GM23338 (cell line): ENCODE results near the gene TAF1L. TPM values are rescaled to one million over a fixed set of nuclear protein-coding genes. Genes with fewer than 3 reads are reported as not detected.

Experiments used
- ATAC-seq: fragments of 200-7000 bp; cut with Tn5 transposase; 3 replicates; pipeline ENCODE4 v1.9.1; 2020
- DNase-seq: peaks from one replicate; pipeline ENCODE4 v3.0.0-alpha.2; 2015; ENCODE audit warnings: low spot score
- H2AFZ ChIP-seq: fragments of 200-600 bp; sonication (generic); 2 replicates; pipeline ENCODE4 v1.8.0; 2016; ENCODE audit warnings: antibody characterized with exemption, mild to moderate bottlenecking, moderate library complexity
- H3F3A ChIP-seq: fragments of 200-600 bp; sonication (generic); replicated peaks from 2 replicates; pipeline ENCODE4 v1.8.0; 2017; ENCODE audit warnings: antibody characterized with exemption, mixed run types, low read depth
- H3K27ac ChIP-seq: fragments of 200-600 bp; sonication (generic); 2 replicates; pipeline ENCODE4 v1.6.1; 2016; ENCODE audit warnings: low read depth
- H3K27me3 ChIP-seq: fragments of 200-600 bp; sonication (generic); 2 replicates; pipeline ENCODE4 v1.8.0; 2016; ENCODE audit warnings: mild to moderate bottlenecking, mixed run types, moderate library complexity; ENCODE audit not compliant: insufficient read depth
- H3K36me3 ChIP-seq: fragments of 200-600 bp; sonication (generic); 2 replicates; pipeline ENCODE4 v1.8.0; 2016; ENCODE audit warnings: mild to moderate bottlenecking; ENCODE audit not compliant: insufficient read depth
- H3K4me1 ChIP-seq: fragments of 200-600 bp; sonication (generic); 2 replicates; pipeline ENCODE4 v1.8.0; 2016; ENCODE audit warnings: mild to moderate bottlenecking, moderate library complexity; ENCODE audit not compliant: insufficient read depth
- H3K4me2 ChIP-seq: fragments of 200-600 bp; sonication (generic); 2 replicates; pipeline ENCODE4 v1.7.1; 2017; ENCODE audit warnings: mixed run types
- H3K4me3 ChIP-seq: fragments of 200-600 bp; sonication (generic); 2 replicates; pipeline ENCODE4 v1.6.1; 2016; ENCODE audit warnings: mixed run types
- H3K79me2 ChIP-seq: fragments of 200-600 bp; sonication (generic); replicated peaks from 2 replicates; pipeline ENCODE4 v1.8.0; 2017; ENCODE audit warnings: mild to moderate bottlenecking; ENCODE audit not compliant: insufficient read depth
- H3K9me2 ChIP-seq: fragments of 200-600 bp; sonication (generic); 2 replicates; pipeline ENCODE4 v1.8.0; 2017; ENCODE audit not compliant: insufficient read depth
- H4K20me1 ChIP-seq: fragments of 200-600 bp; sonication (generic); replicated peaks from 2 replicates; pipeline ENCODE4 v1.8.0; 2017; ENCODE audit warnings: mild to moderate bottlenecking; ENCODE audit not compliant: insufficient read depth
- H3K27ac Mint-ChIP-seq: 2 replicates; pipeline ENCODE4 v1.8.0; 2020; ENCODE audit warnings: inconsistent platforms, mild to moderate bottlenecking, moderate library complexity, mixed read lengths
- H3K27me3 Mint-ChIP-seq: 3 replicates; pipeline ENCODE4 v1.8.0; 2022; ENCODE audit warnings: low read depth, mild to moderate bottlenecking, moderate library complexity, mixed read lengths, inconsistent platforms; ENCODE audit not compliant: insufficient read depth, poor library complexity
- H3K36me3 Mint-ChIP-seq: 3 replicates; pipeline ENCODE4 v1.8.0; 2021; ENCODE audit warnings: low read depth, mild to moderate bottlenecking, inconsistent platforms, moderate library complexity, mixed read lengths
- H3K4me1 Mint-ChIP-seq: 3 replicates; pipeline ENCODE4 v1.8.0; 2020; ENCODE audit warnings: mild to moderate bottlenecking, inconsistent platforms, mixed read lengths
- H3K4me3 Mint-ChIP-seq: 3 replicates; pipeline ENCODE4 v1.8.0; 2021; ENCODE audit warnings: moderate library complexity, mild to moderate bottlenecking, inconsistent platforms, mixed read lengths
- H3K9me3 Mint-ChIP-seq: 3 replicates; pipeline ENCODE4 v1.8.0; 2020; ENCODE audit warnings: moderate library complexity, mild to moderate bottlenecking, inconsistent platforms, mixed read lengths
- JUNB ChIP-seq: IDR thresholded peaks from one replicate; pipeline ENCODE4 v1.6.1; 2016; ENCODE audit warnings: antibody characterized with exemption; ENCODE audit not compliant: unreplicated experiment
- NANOG ChIP-seq: IDR thresholded peaks from 2 replicates; pipeline ENCODE4 v1.6.1; 2016; ENCODE audit warnings: antibody characterized with exemption, borderline replicate concordance
- POLR2AphosphoS5 ChIP-seq: IDR thresholded peaks from 2 replicates; pipeline ENCODE4 v1.6.1; 2016; ENCODE audit warnings: antibody characterized with exemption, low read depth
- ZNF114 ChIP-seq: fragments of 250-450 bp; sonication (Bioruptor Pico); IDR thresholded peaks from 2 replicates; pipeline ENCODE4 v1.5.0; 2020; ENCODE audit warnings: mild to moderate bottlenecking, moderate library complexity
- ZNF462 ChIP-seq: fragments of 250-450 bp; sonication (Bioruptor Pico); IDR thresholded peaks from 2 replicates; pipeline ENCODE4 v1.5.0; 2020; ENCODE audit warnings: mild to moderate bottlenecking, moderate library complexity
- polyA plus RNA-seq: library from polyadenylated mRNA; unstranded; fragments of >200 nt; fragmentation: Nextera tagmentation; extraction: Ambion mirVana; gene quantifications from 2 replicates; pipeline ENCODE4 v1.2.1, GENCODE V29; 2016
- total RNA-seq: library from RNA; depleted of rRNA; stranded (reverse); fragments of >200 nt; shearing (Covaris generic); gene quantifications from 2 replicates; pipeline ENCODE4 v1.2.3, GENCODE V29; 2014
- TF ChIP-seq, protein P1 (sequence below): IDR thresholded peaks from 2 replicates; pipeline ENCODE4 v1.6.1; 2016; ENCODE audit warnings: antibody characterized with exemption
- TF ChIP-seq, protein P2 (sequence below): IDR thresholded peaks from one replicate; pipeline ENCODE4 v1.6.1; 2018; ENCODE audit warnings: antibody characterized with exemption; ENCODE audit not compliant: unreplicated experiment
- TF ChIP-seq, protein P3 (sequence below), 2 experiments: fragments of 200-600 bp in 1 of 2; sonication (generic) in 1 of 2; conservative IDR thresholded peaks; 2 replicates each; pipeline versions ENCODE4 v1.5.1 to v1.6.1; 2016 to 2017; ENCODE audit warnings: antibody characterized with exemption in 2 of 2, low read depth in 2 of 2, mild to moderate bottlenecking in 2 of 2, moderate library complexity in 1 of 2

Gene TAF1L
- total and polyA plus RNA-seq, 2 experiments from 2014 or later = 0.07 TPM; not detected in 1

DNA sequence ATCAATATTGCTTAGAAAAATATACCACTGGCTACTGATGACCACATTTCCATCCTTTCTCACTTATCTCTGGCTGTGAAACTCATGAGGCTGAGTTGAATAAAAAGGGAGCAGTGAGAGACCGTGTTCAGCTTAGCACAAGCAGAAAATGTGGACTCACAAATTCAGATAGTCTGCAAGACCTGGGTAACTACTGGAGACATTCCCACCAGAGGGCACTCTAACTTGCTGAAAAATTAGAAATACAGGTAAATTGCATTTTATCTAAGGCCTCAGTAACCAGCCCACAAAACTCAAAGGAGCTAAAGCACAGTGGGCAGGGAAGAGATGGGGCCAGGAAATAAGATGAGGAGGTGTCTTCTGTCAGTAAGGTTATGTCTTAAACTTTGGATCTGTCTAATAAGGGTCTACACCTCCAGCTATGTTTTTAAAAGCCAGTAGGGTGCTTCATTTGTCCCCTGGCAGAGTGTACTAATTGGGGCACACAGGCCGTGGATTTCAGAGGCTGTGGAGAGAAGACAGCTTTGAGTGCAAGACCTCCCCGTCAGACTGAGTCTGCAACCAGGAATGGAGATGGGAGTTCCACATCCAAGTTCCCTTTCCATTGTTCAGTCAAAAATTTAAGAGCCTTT lies 53.8 kb downstream of the TAF1L start:
- no peak overlapping the region for H3K27ac Mint-ChIP-seq
- Histone ChIP-seq H3K79me2 (no peaks in the 10 kb centered on the region), H3K4me2 (no peak overlapping the region), H3K4me3 (no peak overlapping the region), H3F3A (no peaks in the 10 kb centered on the region), H3K27ac (no peak overlapping the region), H3K4me1 (0 out of 2 replicates have a peak, but pooled peaks cover 7% of the 10 kb centered on the region), H4K20me1 (no peaks in the 10 kb centered on the region), H3K27me3 (no peaks in the 10 kb centered on the region), H3K36me3 (no peaks in the 10 kb centered on the region), H3K9me2 (0 out of 2 replicates have a peak, but pooled peaks cover under 1% of the 10 kb centered on the region), H2AFZ (peak overlapping the region; percentile 14; the same call in 1 of the 2 replicates)
- DNase-seq (peak; percentile 86), ATAC-seq (peak; percentile 89)
- H3K27me3 Mint-ChIP-seq = no peaks in the 10 kb centered on the region
- peaks cover 14% of the 10 kb centered on the region for H3K4me1 Mint-ChIP-seq
- H3K4me3 Mint-ChIP-seq = no peak overlapping the region
- no peaks in the 10 kb centered on the region for H3K36me3 Mint-ChIP-seq
- H3K9me3 Mint-ChIP-seq = no peaks in the 10 kb centered on the region
- no peak for TF ChIP-seq NANOG
- TF ChIP-seq ZNF462 = no peak
- TF ChIP-seq POLR2AphosphoS5 = no peak
- no peak for TF ChIP-seq ZNF114 (CRISPR knock-in tag)
- TF ChIP-seq, protein P1, sequence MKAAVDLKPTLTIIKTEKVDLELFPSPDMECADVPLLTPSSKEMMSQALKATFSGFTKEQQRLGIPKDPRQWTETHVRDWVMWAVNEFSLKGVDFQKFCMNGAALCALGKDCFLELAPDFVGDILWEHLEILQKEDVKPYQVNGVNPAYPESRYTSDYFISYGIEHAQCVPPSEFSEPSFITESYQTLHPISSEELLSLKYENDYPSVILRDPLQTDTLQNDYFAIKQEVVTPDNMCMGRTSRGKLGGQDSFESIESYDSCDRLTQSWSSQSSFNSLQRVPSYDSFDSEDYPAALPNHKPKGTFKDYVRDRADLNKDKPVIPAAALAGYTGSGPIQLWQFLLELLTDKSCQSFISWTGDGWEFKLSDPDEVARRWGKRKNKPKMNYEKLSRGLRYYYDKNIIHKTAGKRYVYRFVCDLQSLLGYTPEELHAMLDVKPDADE = no peak
- TF ChIP-seq, protein P2, sequence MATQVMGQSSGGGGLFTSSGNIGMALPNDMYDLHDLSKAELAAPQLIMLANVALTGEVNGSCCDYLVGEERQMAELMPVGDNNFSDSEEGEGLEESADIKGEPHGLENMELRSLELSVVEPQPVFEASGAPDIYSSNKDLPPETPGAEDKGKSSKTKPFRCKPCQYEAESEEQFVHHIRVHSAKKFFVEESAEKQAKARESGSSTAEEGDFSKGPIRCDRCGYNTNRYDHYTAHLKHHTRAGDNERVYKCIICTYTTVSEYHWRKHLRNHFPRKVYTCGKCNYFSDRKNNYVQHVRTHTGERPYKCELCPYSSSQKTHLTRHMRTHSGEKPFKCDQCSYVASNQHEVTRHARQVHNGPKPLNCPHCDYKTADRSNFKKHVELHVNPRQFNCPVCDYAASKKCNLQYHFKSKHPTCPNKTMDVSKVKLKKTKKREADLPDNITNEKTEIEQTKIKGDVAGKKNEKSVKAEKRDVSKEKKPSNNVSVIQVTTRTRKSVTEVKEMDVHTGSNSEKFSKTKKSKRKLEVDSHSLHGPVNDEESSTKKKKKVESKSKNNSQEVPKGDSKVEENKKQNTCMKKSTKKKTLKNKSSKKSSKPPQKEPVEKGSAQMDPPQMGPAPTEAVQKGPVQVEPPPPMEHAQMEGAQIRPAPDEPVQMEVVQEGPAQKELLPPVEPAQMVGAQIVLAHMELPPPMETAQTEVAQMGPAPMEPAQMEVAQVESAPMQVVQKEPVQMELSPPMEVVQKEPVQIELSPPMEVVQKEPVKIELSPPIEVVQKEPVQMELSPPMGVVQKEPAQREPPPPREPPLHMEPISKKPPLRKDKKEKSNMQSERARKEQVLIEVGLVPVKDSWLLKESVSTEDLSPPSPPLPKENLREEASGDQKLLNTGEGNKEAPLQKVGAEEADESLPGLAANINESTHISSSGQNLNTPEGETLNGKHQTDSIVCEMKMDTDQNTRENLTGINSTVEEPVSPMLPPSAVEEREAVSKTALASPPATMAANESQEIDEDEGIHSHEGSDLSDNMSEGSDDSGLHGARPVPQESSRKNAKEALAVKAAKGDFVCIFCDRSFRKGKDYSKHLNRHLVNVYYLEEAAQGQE = no peak
- no peak for TF ChIP-seq JUNB
- TF ChIP-seq, protein P3, sequence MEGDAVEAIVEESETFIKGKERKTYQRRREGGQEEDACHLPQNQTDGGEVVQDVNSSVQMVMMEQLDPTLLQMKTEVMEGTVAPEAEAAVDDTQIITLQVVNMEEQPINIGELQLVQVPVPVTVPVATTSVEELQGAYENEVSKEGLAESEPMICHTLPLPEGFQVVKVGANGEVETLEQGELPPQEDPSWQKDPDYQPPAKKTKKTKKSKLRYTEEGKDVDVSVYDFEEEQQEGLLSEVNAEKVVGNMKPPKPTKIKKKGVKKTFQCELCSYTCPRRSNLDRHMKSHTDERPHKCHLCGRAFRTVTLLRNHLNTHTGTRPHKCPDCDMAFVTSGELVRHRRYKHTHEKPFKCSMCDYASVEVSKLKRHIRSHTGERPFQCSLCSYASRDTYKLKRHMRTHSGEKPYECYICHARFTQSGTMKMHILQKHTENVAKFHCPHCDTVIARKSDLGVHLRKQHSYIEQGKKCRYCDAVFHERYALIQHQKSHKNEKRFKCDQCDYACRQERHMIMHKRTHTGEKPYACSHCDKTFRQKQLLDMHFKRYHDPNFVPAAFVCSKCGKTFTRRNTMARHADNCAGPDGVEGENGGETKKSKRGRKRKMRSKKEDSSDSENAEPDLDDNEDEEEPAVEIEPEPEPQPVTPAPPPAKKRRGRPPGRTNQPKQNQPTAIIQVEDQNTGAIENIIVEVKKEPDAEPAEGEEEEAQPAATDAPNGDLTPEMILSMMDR (conservative IDR thresholded peaks at IDR 0.05; ENCODE audit: low read depth in 2 of 2) = peak; percentile 75
